Gastrocnemius medialis (tissue), 4 donors: ENCODE results near the gene CRACDL. TPM values are rescaled to one million over a fixed set of nuclear protein-coding genes. Genes with fewer than 3 reads are reported as not detected.
"Not testable (repeated sequence)": the region's sequence is repeated elsewhere in the genome, so short reads cannot be mapped to it uniquely, and the experiment has no call there.

Experiments used
- ATAC-seq, 2 donors: fragments of 150-250 bp; one replicate each; pipeline ENCODE4 v1.9.1; 2016
- DNase-seq, 2 donors: peaks; one replicate each; pipeline ENCODE4 v3.0.0-alpha.2; 2019
- H3K27ac ChIP-seq, 4 donors: fragments of 200-600 bp; sonication (generic); 1 replicate in 1 of 4; 2 replicates in 3 of 4; pipeline ENCODE4 v1.5.1; 2016 to 2018; ENCODE audit warnings: mild to moderate bottlenecking in 2 of 4, moderate library complexity in 1 of 4
- H3K27me3 ChIP-seq, 3 donors: fragments of 200-600 bp; sonication (generic) in 2 of 3; 1 replicate in 1 of 3; 2 replicates in 2 of 3; pipeline versions ENCODE4 v1.5.1 to v1.6.0; 2016 to 2019; ENCODE audit warnings: mild to moderate bottlenecking in 1 of 3, moderate library complexity in 1 of 3
- H3K36me3 ChIP-seq, 2 donors: fragments of 200-600 bp; sonication (generic) in 1 of 2; one replicate each; pipeline ENCODE4 v1.5.1; 2017 to 2018
- H3K4me1 ChIP-seq, 2 donors: fragments of 200-600 bp; sonication (generic) in 1 of 2; one replicate each; pipeline ENCODE4 v1.5.1; 2016 to 2017; ENCODE audit warnings: mild to moderate bottlenecking in 2 of 2
- H3K4me3 ChIP-seq, 4 donors: fragments of 200-600 bp; sonication (generic) in 3 of 4; 1 replicate in 1 of 4; 2 replicates in 3 of 4; pipeline ENCODE4 v1.5.1; 2016 to 2019; ENCODE audit warnings: mild to moderate bottlenecking in 2 of 4
- H3K9me3 ChIP-seq, 3 donors: fragments of 200-600 bp; sonication (generic) in 2 of 3; 1 replicate in 1 of 3; 2 replicates in 2 of 3; pipeline ENCODE4 v1.5.1; 2016 to 2019
- CTCF ChIP-seq, 5 experiments: fragments of 450-650 bp in 3 of 5; fragments of 200-600 bp in 2 of 5; sonication (generic) in 2 of 5; IDR thresholded peaks in 4 of 5; conservative IDR thresholded peaks in 1 of 5; 1 replicate in 4 of 5; 2 replicates in 1 of 5; pipeline ENCODE4 v1.5.1; 2016 to 2019; ENCODE audit warnings: antibody characterized with exemption in 5 of 5, mild to moderate bottlenecking in 3 of 5, moderate library complexity in 3 of 5
- POLR2A ChIP-seq, 2 donors: fragments of 450-650 bp; IDR thresholded peaks; one replicate each; pipeline ENCODE4 v1.6.1; 2017; ENCODE audit warnings: antibody characterized with exemption in 2 of 2, mild to moderate bottlenecking in 2 of 2, moderate library complexity in 2 of 2
- in situ Hi-C, 4 donors: fragments of 200-750 bp; cut with MboI; loops; one replicate each; pipeline versions ENCODE4 v1.15.0 to v1.8.0; 2017; ENCODE audit warnings: low sequenced_read_pairs in 4 of 4
- intact Hi-C: fragments of 100-400 bp; cut with DNase I; formaldehyde crosslinking; loops from one replicate; pipeline ENCODE4 v1.15.1; 2023; ENCODE audit warnings: low total_unique reads
- total RNA-seq, 4 donors: library from RNA; depleted of rRNA; stranded (reverse); fragments of >200 nt; gene quantifications; one replicate each; pipeline versions ENCODE4 v1.1.0 to v1.2.3, GENCODE V29; 2016

Gene CRACDL
- total RNA-seq, 4 donors from 2014 or later = 0.71 to 18.2 (median 2.9) TPM

GRCh38 chr2:98759338-98759737 lies 176.7 kb downstream of the CRACDL start:
- intact Hi-C loops = no loop called here
- TF ChIP-seq CTCF (IDR thresholded peaks at IDR 0.05 in 4 of 5, conservative IDR thresholded peaks at IDR 0.05 in 1 of 5) = no peak
- TF ChIP-seq POLR2A (IDR thresholded peaks at IDR 0.05) = no peak
- H3K4me1 ChIP-seq = peaks cover 3 to 7% of the 10 kb centered on the region in 2 donors
- H3K27ac ChIP-seq = no peak overlapping the region
- no peaks in the 10 kb centered on the region for H3K9me3 ChIP-seq
- no peak overlapping the region for H3K4me3 ChIP-seq
- ATAC-seq (no peak), DNase-seq (no peak)
- in situ Hi-C loops = no loop called here
- no peaks in the 10 kb centered on the region for H3K36me3 ChIP-seq
- no peaks in the 10 kb centered on the region for H3K27me3 ChIP-seq

- TF ChIP-seq CTCF (IDR thresholded peaks at IDR 0.05 in 4 of 5, conservative IDR thresholded peaks at IDR 0.05 in 1 of 5) = no peak
- TF ChIP-seq POLR2A (IDR thresholded peaks at IDR 0.05) = no peak
- Histone ChIP-seq H3K27ac (peak overlapping the region in 1 of 4 donors; percentile 27), H3K4me1 (peaks cover 3 to 7% of the 10 kb centered on the region in 2 donors), H3K9me3 (no peaks in the 10 kb centered on the region), H3K27me3 (peaks cover 0 to 2% (median 0%) of the 10 kb centered on the region in 3 donors), H3K36me3 (no peaks in the 10 kb centered on the region), H3K4me3 (no peak overlapping the region)
- ATAC-seq = peak; percentile 78
- DNase-seq = peak; percentile 25 to 45
- in situ Hi-C loops = no loop called here
- intact Hi-C loops = no loop called here
Measured at GRCh38 chr2:98757904-98758421, 178.1 kb downstream of the CRACDL start.

- peaks cover 3 to 7% of the 10 kb centered on the region in 2 donors for H3K4me1 ChIP-seq
- H3K36me3 ChIP-seq = no peaks in the 10 kb centered on the region
- ATAC-seq (no peak), DNase-seq (no peak)
- H3K4me3 ChIP-seq = no peak overlapping the region
- in situ Hi-C loops (no loop called here), intact Hi-C loops (no loop called here)
- H3K27me3 ChIP-seq = peaks cover 0 to 2% (median 2%) of the 10 kb centered on the region in 3 donors
- no peaks in the 10 kb centered on the region for H3K9me3 ChIP-seq
- TF ChIP-seq POLR2A (IDR thresholded peaks at IDR 0.05) (no peak), CTCF (IDR thresholded peaks at IDR 0.05 in 4 of 5, conservative IDR thresholded peaks at IDR 0.05 in 1 of 5) (no peak)
- no peak overlapping the region for H3K27ac ChIP-seq
Measured at GRCh38 chr2:98753801-98754200, 182.2 kb downstream of the CRACDL start.

- H3K27me3 ChIP-seq, DNase-seq, H3K4me3 ChIP-seq, in situ Hi-C loops, ATAC-seq, H3K27ac ChIP-seq, H3K36me3 ChIP-seq, H3K9me3 ChIP-seq, H3K4me1 ChIP-seq, intact Hi-C loops: not testable (repeated sequence)
Measured at GRCh38 chr2:98752711-98753110, 183.3 kb downstream of the CRACDL start.

- H3K27ac ChIP-seq = no peak overlapping the region
- intact Hi-C loops = no loop called here
Measured at GRCh38 chr2:98751748-98752147, 184.3 kb downstream of the CRACDL start.

More at GRCh38 chr2:98751748-98752147, 184.3 kb downstream of the CRACDL start:
- DNase-seq = no peak
- TF ChIP-seq CTCF (IDR thresholded peaks at IDR 0.05 in 4 of 5, conservative IDR thresholded peaks at IDR 0.05 in 1 of 5) (no peak), POLR2A (IDR thresholded peaks at IDR 0.05) (no peak)
- Histone ChIP-seq H3K4me3 (no peak overlapping the region), H3K27me3 (peaks cover 0 to 2% (median 2%) of the 10 kb centered on the region in 3 donors), H3K9me3 (no peaks in the 10 kb centered on the region), H3K36me3 (no peaks in the 10 kb centered on the region), H3K4me1 (no peaks in the 10 kb centered on the region)
- no peak for ATAC-seq
- in situ Hi-C loops = no loop called here
